Right lung (tissue), 10 donors: ENCODE data around the gene CAAP1. TPM values are rescaled to one million over a fixed set of nuclear protein-coding genes. Genes with fewer than 3 reads are reported as not detected.
"Not testable (repeated sequence)": the region's sequence is repeated elsewhere in the genome, so short reads cannot be mapped to it uniquely, and the experiment has no call there.

Source experiments
- DNase-seq, 2 donors: peaks; one replicate each; pipeline ENCODE4 v3.0.0-alpha.2; 2013
- long read RNA-seq, 8 donors: transcript quantifications; one replicate each; lab custom pipeline, GENCODE V29; 2026
- polyA plus RNA-seq, 5 donors: library from polyadenylated mRNA; unstranded; fragments of 120-200 nt; gene quantifications; one replicate each; pipeline versions ENCODE4 v1.2.1 to v1.2.3, GENCODE V29; 2013; ENCODE audit warnings: inconsistent platforms in 1 of 5, low replicate concordance in 1 of 5; ENCODE audit not compliant: insufficient read length in 5 of 5, insufficient read depth in 1 of 5

Gene CAAP1
- polyA plus RNA-seq, result 10 to 100 TPM; 26.2 to 35.4 (median 31.6) TPM
- long read RNA-seq, donor 1, transcript CAAP1-206 (6 exons, 1,532 nt), result major isoform, 5 of 10 reads
- long read RNA-seq, donor 1, transcript CAAP1-201 (6 exons, 2,791 nt), result major isoform, 5 of 10 reads
- long read RNA-seq, donor 1, partial matches to known transcripts, result 0 of 10 reads
- long read RNA-seq, donor 1, other reads (novel, unspliced or antisense), result 0 of 10 reads
- long read RNA-seq, donor 2, transcript CAAP1-201 (6 exons, 2,791 nt), result major isoform, 5 of 5 reads
- long read RNA-seq, donor 2, partial matches to known transcripts, result 0 of 5 reads
- long read RNA-seq, donor 2, other reads (novel, unspliced or antisense), result 0 of 5 reads
- long read RNA-seq, donor 3, transcript CAAP1-201 (6 exons, 2,791 nt), result major isoform, 5 of 8 reads
- long read RNA-seq, donor 3, partial matches to known transcripts, result 0 of 8 reads
- long read RNA-seq, donor 3, other reads (novel, unspliced or antisense), result 0 of 8 reads
- long read RNA-seq, donor 4, partial matches to known transcripts, result 0 of 4 reads
- long read RNA-seq, donor 4, other reads (novel, unspliced or antisense), result 0 of 4 reads
- long read RNA-seq, donor 5, transcript CAAP1-201 (6 exons, 2,791 nt), result major isoform, 5 of 5 reads
- long read RNA-seq, donor 5, partial matches to known transcripts, result 0 of 5 reads
- long read RNA-seq, donor 5, other reads (novel, unspliced or antisense), result 0 of 5 reads
- long read RNA-seq, donor 6, transcript CAAP1-201 (6 exons, 2,791 nt), result major isoform, 5 of 5 reads
- long read RNA-seq, donor 6, partial matches to known transcripts, result 0 of 5 reads
- long read RNA-seq, donor 6, other reads (novel, unspliced or antisense), result 0 of 5 reads
- long read RNA-seq, donor 7, partial matches to known transcripts, result 0 of 5 reads
- long read RNA-seq, donor 7, other reads (novel, unspliced or antisense), result 0 of 5 reads
- long read RNA-seq, donor 8, partial matches to known transcripts, result 0 of 5 reads
- long read RNA-seq, donor 8, other reads (novel, unspliced or antisense), result 0 of 5 reads

GRCh38 chr9:26892251-26893029 lies at the start of gene CAAP1:
TSS of gene CAAP1 (minus strand) at chr9:26892802. CDS start at chr9:26892715, 87 bp downstream.
- peak; percentile 93 for DNase-seq

- no peak for DNase-seq
Measured at GRCh38 chr9:26940779-26941178, 48.2 kb upstream of the CAAP1 start.

GRCh38 chr9:26939955-26940711 lies 47.5 kb upstream of the CAAP1 start:
- no peak for DNase-seq

GRCh38 chr9:26937816-26938371 lies 45.3 kb upstream of the CAAP1 start:
- no peak for DNase-seq

- DNase-seq, result no peak
Measured at GRCh38 chr9:26935847-26936246, 43.2 kb upstream of the CAAP1 start.

- DNase-seq, result no peak
Measured at GRCh38 chr9:26928902-26929495, 36.4 kb upstream of the CAAP1 start.

GRCh38 chr9:26925609-26926008 lies 33.0 kb upstream of the CAAP1 start:
- DNase-seq, result no peak

GRCh38 chr9:26919698-26920097 lies 27.1 kb upstream of the CAAP1 start:
- no peak for DNase-seq

GRCh38 chr9:26913138-26913668 lies 20.6 kb upstream of the CAAP1 start:
- DNase-seq, result no peak

GRCh38 chr9:26904671-26905070 lies 12.1 kb upstream of the CAAP1 start:
- DNase-seq, result no peak

GRCh38 chr9:26904070-26904469 lies 11.5 kb upstream of the CAAP1 start:
- DNase-seq, result no peak

- DNase-seq, result peak in 1 of 2 donors; percentile 2
Measured at GRCh38 chr9:26893030-26893676, 551 bp upstream of the CAAP1 start.

- peak in 1 of 2 donors; percentile 2 for DNase-seq
Measured at GRCh38 chr9:26891726-26892125, 876 bp downstream of the CAAP1 start.

GRCh38 chr9:26888271-26888670 lies 4.3 kb downstream of the CAAP1 start:
- no peak for DNase-seq

- no peak for DNase-seq
Measured at GRCh38 chr9:26882154-26882553, 10.4 kb downstream of the CAAP1 start.

- no peak for DNase-seq
Measured at GRCh38 chr9:26880262-26880661, 12.3 kb downstream of the CAAP1 start.

GRCh38 chr9:26875155-26875554 lies 17.4 kb downstream of the CAAP1 start:
- not testable (repeated sequence) for DNase-seq

GRCh38 chr9:26870292-26870691 lies 22.3 kb downstream of the CAAP1 start:
- DNase-seq, result no peak

GRCh38 chr9:26863074-26863473 lies 29.5 kb downstream of the CAAP1 start:
- DNase-seq, result no peak
